HAP-1 (cell line): ENCODE data around the gene CLDN9.

Source experiments
- DNase-seq, 2 experiments: peaks; one replicate each; pipeline ENCODE4 v3.0.0-alpha.2; 2016 to 2020; ENCODE audit warnings: low spot score in 2 of 2
- H3K27me3 ChIP-seq: fragments of 250-450 bp; sonication (Bioruptor Pico); 2 replicates; pipeline ENCODE4 v1.5.1; 2020; ENCODE audit warnings: low read depth, mild to moderate bottlenecking, moderate library complexity
- H3K36me3 ChIP-seq: fragments of 250-450 bp; sonication (Bioruptor Pico); replicated peaks from 2 replicates; pipeline ENCODE4 v1.5.1; 2020; ENCODE audit warnings: mild to moderate bottlenecking
- H3K4me1 ChIP-seq: fragments of 250-450 bp; sonication (Bioruptor Pico); 2 replicates; pipeline ENCODE4 v1.5.1; 2020; ENCODE audit warnings: mild to moderate bottlenecking
- H3K4me3 ChIP-seq: fragments of 250-450 bp; sonication (Bioruptor Pico); 2 replicates; pipeline ENCODE4 v1.5.1; 2020; ENCODE audit warnings: mild to moderate bottlenecking, moderate library complexity
- H3K9me3 ChIP-seq: fragments of 250-450 bp; sonication (Bioruptor Pico); 2 replicates; pipeline ENCODE4 v1.5.1; 2020; ENCODE audit warnings: mild to moderate bottlenecking, moderate library complexity
- in situ Hi-C: fragments of 300-500 bp; cut with MboI; formaldehyde crosslinking; loops from 3 replicates; pipeline ENCODE4 v1.14.3; 2020; ENCODE audit warnings: low sequenced_read_pairs, inconsistent platforms, mixed read lengths

Gene CLDN9

GRCh38 chr16:3010510-3010909, 2.2 kb upstream of the CLDN9 start:
- Histone ChIP-seq H3K4me3 (no peak overlapping the region), H3K36me3 (no peaks in the 10 kb centered on the region), H3K4me1 (peaks cover 15% of the 10 kb centered on the region), H3K27me3 (no peaks in the 10 kb centered on the region), H3K9me3 (no peaks in the 10 kb centered on the region)
- no peak for DNase-seq
- in situ Hi-C loops = no loop called here

GRCh38 chr16:3012246-3012645, 477 bp upstream of the CLDN9 start:
- in situ Hi-C loops = no loop called here
- H3K4me3 ChIP-seq = no peak overlapping the region
- no peaks in the 10 kb centered on the region for H3K36me3 ChIP-seq
- H3K27me3 ChIP-seq = no peaks in the 10 kb centered on the region
- DNase-seq = no peak
- peaks cover 15% of the 10 kb centered on the region for H3K4me1 ChIP-seq
- no peaks in the 10 kb centered on the region for H3K9me3 ChIP-seq

GRCh38 chr16:3013491-3013951, 798 bp downstream of the CLDN9 start:
- in situ Hi-C loops = no loop called here
- no peak overlapping the region for H3K4me3 ChIP-seq
- H3K4me1 ChIP-seq = peaks cover 3% of the 10 kb centered on the region
- no peak for DNase-seq
- no peaks in the 10 kb centered on the region for H3K9me3 ChIP-seq
- H3K27me3 ChIP-seq = no peaks in the 10 kb centered on the region
- no peaks in the 10 kb centered on the region for H3K36me3 ChIP-seq

- Histone ChIP-seq H3K4me3 (no peak overlapping the region), H3K36me3 (no peaks in the 10 kb centered on the region), H3K27me3 (no peaks in the 10 kb centered on the region), H3K4me1 (no peaks in the 10 kb centered on the region), H3K9me3 (no peaks in the 10 kb centered on the region)
- DNase-seq = no peak
- in situ Hi-C loops = no loop called here
Measured at GRCh38 chr16:3013998-3014690, 1.4 kb downstream of the CLDN9 start.

- Histone ChIP-seq H3K9me3 (no peaks in the 10 kb centered on the region), H3K27me3 (no peaks in the 10 kb centered on the region), H3K4me1 (no peaks in the 10 kb centered on the region), H3K4me3 (no peak overlapping the region), H3K36me3 (no peaks in the 10 kb centered on the region)
- no peak for DNase-seq
- in situ Hi-C loops = no loop called here
Measured at GRCh38 chr16:3014971-3015370, 2.2 kb downstream of the CLDN9 start.

GRCh38 chr16:3015865-3016521, 3.3 kb downstream of the CLDN9 start:
- Histone ChIP-seq H3K9me3 (no peaks in the 10 kb centered on the region), H3K27me3 (no peaks in the 10 kb centered on the region), H3K36me3 (no peaks in the 10 kb centered on the region), H3K4me1 (no peaks in the 10 kb centered on the region), H3K4me3 (no peak overlapping the region)
- in situ Hi-C loops = no loop called here
- no peak for DNase-seq

GRCh38 chr16:3017344-3017743, 4.6 kb downstream of the CLDN9 start:
- DNase-seq = no peak
- no peak overlapping the region for H3K4me3 ChIP-seq
- H3K4me1 ChIP-seq = peaks cover 9% of the 10 kb centered on the region
- H3K27me3 ChIP-seq = no peaks in the 10 kb centered on the region
- no peaks in the 10 kb centered on the region for H3K9me3 ChIP-seq
- in situ Hi-C loops = no loop called here
- H3K36me3 ChIP-seq = peaks cover 8% of the 10 kb centered on the region

GRCh38 chr16:3017794-3018506, 5.2 kb downstream of the CLDN9 start, which contains the start of gene CLDN6:
Gene CLDN6 (minus strand): TSS chr16:3018183. CDS start chr16:3016021, 2,162 bp downstream.
- H3K4me1 ChIP-seq = peaks cover 15% of the 10 kb centered on the region
- in situ Hi-C loops = no loop called here

GRCh38 chr16:3019594-3020246, 7.0 kb downstream of the CLDN9 start:
- in situ Hi-C loops = loop anchor here (5.0 kb wide), 1 partner anchor 47 kb away; no protein-coding TSS in a partner anchor
- Histone ChIP-seq H3K4me1 (peaks cover 22% of the 10 kb centered on the region), H3K9me3 (no peaks in the 10 kb centered on the region), H3K27me3 (no peaks in the 10 kb centered on the region), H3K36me3 (peaks cover 8% of the 10 kb centered on the region), H3K4me3 (peak overlapping the region; percentile 47)
- no peak for DNase-seq

More at GRCh38 chr16:3017794-3018506, 5.2 kb downstream of the CLDN9 start, which contains the start of gene CLDN6:
- Histone ChIP-seq H3K36me3 (peaks cover 8% of the 10 kb centered on the region), H3K4me3 (no peak within 1 kb of the TSS), H3K9me3 (no peaks in the 10 kb centered on the region), H3K27me3 (no peaks in the 10 kb centered on the region)
- peak in 1 of 2 experiments; percentile 65 for DNase-seq

- Histone ChIP-seq H3K27me3 (no peaks in the 10 kb centered on the region), H3K9me3 (no peaks in the 10 kb centered on the region), H3K36me3 (peaks cover 8% of the 10 kb centered on the region), H3K4me3 (peak within 1 kb of the TSS; percentile 47), H3K4me1 (peaks cover 22% of the 10 kb centered on the region)
- DNase-seq = peak; percentile 79 to 86
- in situ Hi-C loops = loop anchor here (5.0 kb wide), 1 partner anchor 48 kb away; no protein-coding TSS in a partner anchor
Measured at GRCh38 chr16:3020247-3020603, 7.5 kb downstream of the CLDN9 start, which contains the start of gene TNFRSF12A. Gene TNFRSF12A (plus strand): TSS chr16:3020368. CDS start chr16:3020398, 30 bp downstream.

GRCh38 chr16:3020604-3021448, 8.1 kb downstream of the CLDN9 start:
- peaks cover 22% of the 10 kb centered on the region for H3K4me1 ChIP-seq
- peak overlapping the region; percentile 47 for H3K4me3 ChIP-seq
- no peaks in the 10 kb centered on the region for H3K9me3 ChIP-seq
- in situ Hi-C loops = loop anchor here (5.0 kb wide), 1 partner anchor 49 kb away; no protein-coding TSS in a partner anchor
- peaks cover 10% of the 10 kb centered on the region for H3K36me3 ChIP-seq
- peak; percentile 35 to 75 for DNase-seq
- H3K27me3 ChIP-seq = no peaks in the 10 kb centered on the region

GRCh38 chr16:3021449-3022207, 8.9 kb downstream of the CLDN9 start:
- Histone ChIP-seq H3K9me3 (no peaks in the 10 kb centered on the region), H3K4me1 (peaks cover 22% of the 10 kb centered on the region), H3K27me3 (no peaks in the 10 kb centered on the region), H3K4me3 (peak overlapping the region; percentile 47), H3K36me3 (peaks cover 18% of the 10 kb centered on the region)
- in situ Hi-C loops = loop anchor here (5.0 kb wide), 1 partner anchor 49 kb away; no protein-coding TSS in a partner anchor
- DNase-seq = peak; percentile 74 to 94
